Uterus (tissue), 4 donors: ENCODE measurements around the gene STAB1. TPM values are rescaled to one million over a fixed set of nuclear protein-coding genes. Genes with fewer than 3 reads are reported as not detected.

Source experiments
- DNase-seq, 2 donors: peaks; one replicate each; pipeline ENCODE4 v3.0.0-alpha.2; 2019 to 2020
- H3K27ac ChIP-seq, 2 donors: fragments of 200-600 bp; sonication (generic); 1 replicate in 1 of 2; 2 replicates in 1 of 2; pipeline ENCODE4 v1.5.1; 2016 to 2018
- H3K27me3 ChIP-seq, 2 donors: fragments of 200-600 bp; sonication (generic); one replicate each; pipeline ENCODE4 v1.5.1; 2018 to 2019; ENCODE audit warnings: control low read depth in 1 of 2
- H3K36me3 ChIP-seq, 2 donors: fragments of 200-600 bp; sonication (generic); one replicate each; pipeline ENCODE4 v1.5.1; 2019; ENCODE audit warnings: control low read depth in 1 of 2
- H3K4me1 ChIP-seq, 2 donors: fragments of 200-600 bp; sonication (generic); one replicate each; pipeline ENCODE4 v1.5.1; 2018 to 2019; ENCODE audit warnings: control low read depth in 1 of 2
- H3K4me3 ChIP-seq, 2 donors: fragments of 200-600 bp; sonication (generic); 1 replicate in 1 of 2; 2 replicates in 1 of 2; pipeline ENCODE4 v1.5.1; 2018 to 2019; ENCODE audit warnings: mild to moderate bottlenecking in 1 of 2
- H3K9me3 ChIP-seq, 2 donors: fragments of 200-600 bp; sonication (generic); one replicate each; pipeline ENCODE4 v1.5.1; 2019; ENCODE audit warnings: control low read depth in 1 of 2
- CTCF ChIP-seq, 4 experiments: fragments of 200-600 bp in 2 of 4; fragments of 450-650 bp in 2 of 4; sonication (generic) in 2 of 4; IDR thresholded peaks; one replicate each; pipeline ENCODE4 v1.5.1; 2016 to 2019; ENCODE audit warnings: antibody characterized with exemption in 4 of 4, mild to moderate bottlenecking in 2 of 4, moderate library complexity in 1 of 4
- POLR2A ChIP-seq, 2 donors: fragments of 450-650 bp; IDR thresholded peaks; one replicate each; pipeline ENCODE4 v1.6.1; 2016; ENCODE audit warnings: antibody characterized with exemption in 2 of 2, mild to moderate bottlenecking in 1 of 2, moderate library complexity in 1 of 2
- intact Hi-C: fragments of 100-400 bp; cut with DNase I; formaldehyde crosslinking; loops from one replicate; pipeline ENCODE4 v1.15.1; 2023; ENCODE audit warnings: low total_unique reads
- total RNA-seq, 4 donors: library from RNA; depleted of rRNA in 3 of 4; stranded (reverse); fragments of >200 nt in 3 of 4; gene quantifications; one replicate each; pipeline versions ENCODE4 v1.1.0 to v1.2.4, GENCODE V29; 2014 to 2023
- donor health status: DM: yes; HTN: yes; CAD: no.

The STAB1 gene
- total RNA-seq, 4 donors from 2014 or later = 55.3 to 216 (median 78.2) TPM

GRCh38 chr3:52520716-52521487, 25.8 kb downstream of the STAB1 start:
- DNase-seq = no peak
- intact Hi-C loops = no loop called here
- no peak overlapping the region for H3K27ac ChIP-seq
- no peaks in the 10 kb centered on the region for H3K9me3 ChIP-seq
- no peak overlapping the region for H3K4me3 ChIP-seq
- H3K27me3 ChIP-seq = no peaks in the 10 kb centered on the region
- no peaks in the 10 kb centered on the region for H3K36me3 ChIP-seq
- TF ChIP-seq POLR2A (IDR thresholded peaks at IDR 0.05) = no peak
- no peak for TF ChIP-seq CTCF (IDR thresholded peaks at IDR 0.05)
- no peaks in the 10 kb centered on the region for H3K4me1 ChIP-seq

- TF ChIP-seq POLR2A (IDR thresholded peaks at IDR 0.05) (no peak), CTCF (IDR thresholded peaks at IDR 0.05) (no peak)
- no peak for DNase-seq
- no peaks in the 10 kb centered on the region for H3K9me3 ChIP-seq
- H3K27ac ChIP-seq = no peak overlapping the region
- H3K36me3 ChIP-seq = no peaks in the 10 kb centered on the region
- H3K27me3 ChIP-seq = no peaks in the 10 kb centered on the region
- no peaks in the 10 kb centered on the region for H3K4me1 ChIP-seq
- H3K4me3 ChIP-seq = no peak overlapping the region
- intact Hi-C loops = no loop called here
Measured at GRCh38 chr3:52521488-52521824, 26.3 kb downstream of the STAB1 start.

- no peaks in the 10 kb centered on the region for H3K27me3 ChIP-seq
- no peak overlapping the region for H3K4me3 ChIP-seq
- intact Hi-C loops = no loop called here
- no peak for DNase-seq
- H3K36me3 ChIP-seq = no peaks in the 10 kb centered on the region
- H3K9me3 ChIP-seq = no peaks in the 10 kb centered on the region
- TF ChIP-seq POLR2A (IDR thresholded peaks at IDR 0.05) (no peak), CTCF (IDR thresholded peaks at IDR 0.05) (no peak)
- no peak overlapping the region for H3K27ac ChIP-seq
- H3K4me1 ChIP-seq = no peaks in the 10 kb centered on the region
Measured at GRCh38 chr3:52521881-52522650, 26.9 kb downstream of the STAB1 start.

- no peak for TF ChIP-seq POLR2A (IDR thresholded peaks at IDR 0.05)
- TF ChIP-seq CTCF (IDR thresholded peaks at IDR 0.05) = no peak
- H3K4me3 ChIP-seq = no peak overlapping the region
- no peak for DNase-seq
- H3K27me3 ChIP-seq = no peaks in the 10 kb centered on the region
- H3K9me3 ChIP-seq = no peaks in the 10 kb centered on the region
- intact Hi-C loops = no loop called here
- H3K4me1 ChIP-seq = no peaks in the 10 kb centered on the region
- no peaks in the 10 kb centered on the region for H3K36me3 ChIP-seq
- H3K27ac ChIP-seq = no peak overlapping the region
Measured at GRCh38 chr3:52522651-52523251, 27.6 kb downstream of the STAB1 start.
